Measurements from ENCODE around the gene TRIM27.
"Not testable (repeated sequence)": the region's sequence is repeated elsewhere in the genome, so short reads cannot be mapped to it uniquely, and the experiment has no call there.

DNA sequence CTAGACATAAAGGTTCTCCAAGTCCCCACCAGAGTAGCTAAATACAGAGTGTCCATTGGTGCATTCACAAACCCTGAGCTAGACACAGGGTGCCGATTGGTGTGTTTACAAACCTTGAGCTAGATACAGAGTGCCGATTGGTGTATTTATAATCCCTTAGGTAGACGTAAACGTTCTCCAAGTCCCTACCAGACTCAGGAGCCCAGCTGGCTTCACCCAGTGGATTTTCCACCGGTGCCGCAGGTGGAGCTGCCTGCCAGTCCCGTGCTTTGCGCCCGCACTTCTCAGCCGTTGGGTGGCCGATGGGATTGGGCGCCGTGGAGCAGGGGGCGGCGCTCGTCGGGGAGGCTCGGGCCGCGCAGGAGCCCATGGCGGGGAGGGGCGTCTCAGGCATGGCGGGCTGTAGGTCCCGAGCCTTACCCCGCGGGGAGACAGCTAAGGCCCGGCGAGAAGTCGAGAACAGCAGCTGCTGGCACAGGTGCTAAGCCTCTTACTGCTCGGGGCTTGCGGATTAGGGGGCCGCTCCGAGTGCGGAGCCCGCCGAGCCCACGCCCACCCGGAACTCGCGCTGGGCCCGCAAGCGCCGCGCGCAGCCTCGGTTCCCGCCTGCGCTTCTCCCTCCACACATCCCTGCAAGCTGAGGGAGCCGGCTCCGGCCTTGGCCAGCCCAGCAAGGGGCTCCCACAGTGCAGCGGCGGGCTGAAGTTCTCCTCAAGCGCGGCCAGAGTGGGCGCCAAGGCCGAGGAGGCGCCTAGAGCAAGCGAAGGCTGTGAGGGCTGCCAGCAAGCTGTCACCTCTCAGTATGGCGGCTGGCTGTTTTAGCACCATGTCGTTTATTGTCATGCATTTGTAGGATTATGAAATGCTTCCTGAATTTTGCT is 57.3 kb downstream of the TRIM27 start:
- TF ChIP-seq, protein P1, sequence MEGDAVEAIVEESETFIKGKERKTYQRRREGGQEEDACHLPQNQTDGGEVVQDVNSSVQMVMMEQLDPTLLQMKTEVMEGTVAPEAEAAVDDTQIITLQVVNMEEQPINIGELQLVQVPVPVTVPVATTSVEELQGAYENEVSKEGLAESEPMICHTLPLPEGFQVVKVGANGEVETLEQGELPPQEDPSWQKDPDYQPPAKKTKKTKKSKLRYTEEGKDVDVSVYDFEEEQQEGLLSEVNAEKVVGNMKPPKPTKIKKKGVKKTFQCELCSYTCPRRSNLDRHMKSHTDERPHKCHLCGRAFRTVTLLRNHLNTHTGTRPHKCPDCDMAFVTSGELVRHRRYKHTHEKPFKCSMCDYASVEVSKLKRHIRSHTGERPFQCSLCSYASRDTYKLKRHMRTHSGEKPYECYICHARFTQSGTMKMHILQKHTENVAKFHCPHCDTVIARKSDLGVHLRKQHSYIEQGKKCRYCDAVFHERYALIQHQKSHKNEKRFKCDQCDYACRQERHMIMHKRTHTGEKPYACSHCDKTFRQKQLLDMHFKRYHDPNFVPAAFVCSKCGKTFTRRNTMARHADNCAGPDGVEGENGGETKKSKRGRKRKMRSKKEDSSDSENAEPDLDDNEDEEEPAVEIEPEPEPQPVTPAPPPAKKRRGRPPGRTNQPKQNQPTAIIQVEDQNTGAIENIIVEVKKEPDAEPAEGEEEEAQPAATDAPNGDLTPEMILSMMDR (IDR thresholded peaks at IDR 0.05; ENCODE audit: low read depth, low read length), result not testable (repeated sequence)
- TF ChIP-seq, protein P2, sequence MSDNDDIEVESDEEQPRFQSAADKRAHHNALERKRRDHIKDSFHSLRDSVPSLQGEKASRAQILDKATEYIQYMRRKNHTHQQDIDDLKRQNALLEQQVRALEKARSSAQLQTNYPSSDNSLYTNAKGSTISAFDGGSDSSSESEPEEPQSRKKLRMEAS (IDR thresholded peaks at IDR 0.05; ENCODE audit: low read depth, low read length), result not testable (repeated sequence)
- peak; percentile 16 for TF ChIP-seq POLR2A (IDR thresholded peaks at IDR 0.05; ENCODE audit: extremely low read depth, insufficient read length)
- not testable (repeated sequence) for TF ChIP-seq MYC (IDR thresholded peaks at IDR 0.05; ENCODE audit: low read depth, low read length)

Data from NB4 (cell line).